ENCODE results near the gene TNRC6B.

- TF ChIP-seq ZNF623 (tag by site-specific recombination; IDR thresholded peaks at IDR 0.05), result no peak
- TF ChIP-seq ZSCAN23 (tag by site-specific recombination; IDR thresholded peaks at IDR 0.05), result no peak
- TF ChIP-seq GLI2 (tag by site-specific recombination; IDR thresholded peaks at IDR 0.05; ENCODE audit: borderline replicate concordance, low read depth), result no peak
- TF ChIP-seq ZNF707 (tag by site-specific recombination; IDR thresholded peaks at IDR 0.05), result no peak
- TF ChIP-seq ZNF585B (tag by site-specific recombination; IDR thresholded peaks at IDR 0.05), result no peak
- TF ChIP-seq ZNF184 (tag by site-specific recombination; IDR thresholded peaks at IDR 0.05), result no peak
Observed at GRCh38 chr22:40236131-40236665, 58.5 kb downstream of the TNRC6B start.
